Activated naive CD4-positive, alpha-beta T cell treated with anti-CD3 and anti-CD28 coated beads, Interleukin-2, amount 10 ng/mL, durations not matched to agents 5 hours and 36 hours (primary cell): ENCODE data around the gene MRPL18. TPM values are rescaled to one million over a fixed set of nuclear protein-coding genes. Genes with fewer than 3 reads are reported as not detected.

Experiments used
- total RNA-seq, 2 experiments: library from RNA; stranded (reverse); gene quantifications; one replicate each; pipeline ENCODE4 v1.2.3, GENCODE V29; 2021

MRPL18 gene
- 10 to 100 TPM; 53.9 to 54.9 TPM for total RNA-seq

DNA sequence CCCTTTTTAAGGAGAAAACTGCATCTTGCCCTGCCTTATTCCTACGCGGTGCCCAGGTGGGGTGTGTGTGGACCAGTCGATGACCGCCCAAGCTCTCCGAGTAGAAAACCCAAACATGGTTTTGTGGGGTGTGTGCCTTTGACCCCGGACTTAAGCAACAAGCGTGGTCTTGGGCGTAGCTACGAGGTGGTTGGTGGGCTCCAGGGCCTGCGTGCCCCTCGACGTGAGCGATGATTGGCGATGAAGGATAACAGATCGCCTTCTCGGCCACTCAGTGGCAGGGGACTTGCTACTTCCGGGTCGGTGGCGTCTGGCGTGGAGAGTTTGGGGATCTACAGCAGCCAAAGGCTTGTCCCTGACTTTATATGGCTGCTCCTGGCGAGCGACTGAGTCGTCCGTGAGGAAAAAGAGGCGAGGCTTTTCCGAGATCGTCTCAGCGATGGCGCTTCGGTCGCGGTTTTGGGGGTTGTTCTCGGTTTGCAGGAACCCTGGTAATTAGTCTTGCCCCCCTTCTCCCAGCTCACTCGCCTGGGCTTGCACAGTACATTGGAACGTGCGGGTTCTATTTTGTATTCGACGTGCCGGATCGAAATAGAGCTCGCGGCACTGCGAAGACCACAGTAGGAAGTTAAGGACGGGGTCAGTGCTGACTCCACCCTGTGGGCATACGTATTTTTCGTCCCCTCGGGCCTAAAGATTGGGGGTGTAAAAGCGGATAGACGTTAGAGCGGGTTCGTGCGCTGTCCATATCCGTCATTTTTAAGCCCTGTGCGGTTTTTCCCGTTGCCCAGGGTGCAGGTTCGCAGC, at the start of gene MRPL18:
TSS of gene MRPL18 (plus strand) at position 319 of the 807 bp plus-strand sequence. CDS start at position 440, 121 bp downstream.

DNA sequence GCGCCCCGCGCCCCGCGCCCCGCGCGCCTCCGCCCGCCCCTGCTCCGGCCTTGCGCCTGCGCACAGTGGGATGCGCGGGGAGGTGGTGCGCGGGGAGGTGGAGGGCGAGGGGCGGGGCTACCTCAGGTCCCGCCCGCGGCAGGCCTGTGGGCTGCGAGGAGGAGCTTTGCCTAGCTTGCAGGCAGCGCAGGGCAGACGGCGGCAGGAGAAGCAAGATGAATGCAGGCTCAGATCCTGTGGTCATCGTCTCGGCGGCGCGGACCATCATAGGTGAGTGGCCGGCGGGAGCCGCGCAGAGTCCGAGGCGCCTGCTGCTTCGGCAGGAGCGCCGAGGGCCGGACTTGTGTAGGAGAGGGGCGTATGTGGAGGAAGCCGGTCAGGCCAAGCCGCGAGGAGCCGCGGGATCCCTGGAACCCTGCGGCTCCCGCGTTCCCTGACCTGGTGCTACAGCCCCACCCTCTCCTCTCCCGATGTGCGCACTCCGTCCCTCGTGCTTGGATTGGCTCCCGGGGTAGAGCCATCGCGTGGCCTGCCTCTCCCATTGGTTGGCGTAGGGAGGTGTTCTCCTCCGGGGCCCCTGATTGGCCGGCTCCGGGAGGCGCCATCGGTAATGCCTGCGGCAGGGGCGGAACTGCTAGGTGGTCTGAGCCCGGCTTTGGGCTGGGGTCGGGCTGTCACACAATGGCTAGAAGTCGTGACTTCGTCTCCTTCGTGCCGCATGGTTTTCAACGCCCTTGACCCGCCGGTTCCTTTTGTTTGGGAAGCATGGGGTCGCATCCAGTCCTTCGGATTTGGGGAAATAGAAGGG, 28.2 kb upstream of the MRPL18 start, which contains the start of gene ACAT2:
TSS of gene ACAT2 (plus strand) at position 173 of the 808 bp plus-strand sequence. CDS start at position 216, 43 bp downstream.

DNA sequence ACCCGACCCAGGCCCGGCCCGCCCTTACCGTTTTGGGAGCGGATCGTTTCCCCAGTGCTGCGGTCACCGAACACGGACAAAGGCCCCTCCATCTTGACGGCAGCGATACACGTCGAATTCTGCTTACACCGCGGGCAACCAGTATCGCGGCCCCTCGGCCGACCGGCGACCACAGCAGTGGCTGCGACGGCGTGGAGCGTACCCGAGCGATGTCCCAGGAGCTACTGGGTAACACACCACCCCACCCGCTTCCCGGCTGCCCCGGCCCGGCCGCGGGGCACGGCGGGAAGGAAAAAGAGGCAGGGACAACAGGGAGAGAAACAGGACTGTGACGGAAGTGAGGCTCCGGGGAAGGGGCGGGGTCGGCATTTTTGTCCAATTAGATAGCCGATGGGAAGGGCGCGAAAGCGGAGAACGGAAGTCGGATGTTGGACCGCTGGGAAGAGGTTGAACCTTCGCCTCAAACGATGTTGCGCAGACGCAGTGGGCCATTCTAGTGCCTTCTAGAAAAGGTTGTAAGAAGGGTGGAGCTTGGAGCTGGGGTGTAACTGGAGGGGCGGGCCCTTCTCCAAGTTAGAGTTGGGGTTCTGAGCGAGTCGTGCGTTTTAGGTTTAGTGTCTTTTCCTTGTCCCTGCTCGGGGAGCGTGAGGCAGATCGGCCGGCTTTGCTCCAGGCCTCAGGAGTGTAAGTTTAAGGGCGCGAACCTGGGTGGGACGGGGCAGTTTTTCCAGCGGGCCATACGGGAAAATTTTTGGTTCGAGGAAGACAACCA, 704 bp upstream of the MRPL18 start, which contains the start of gene TCP1:
TSS of gene TCP1 (minus strand) at position 226 of the 772 bp plus-strand sequence. CDS start at position 92, 134 bp downstream.

DNA sequence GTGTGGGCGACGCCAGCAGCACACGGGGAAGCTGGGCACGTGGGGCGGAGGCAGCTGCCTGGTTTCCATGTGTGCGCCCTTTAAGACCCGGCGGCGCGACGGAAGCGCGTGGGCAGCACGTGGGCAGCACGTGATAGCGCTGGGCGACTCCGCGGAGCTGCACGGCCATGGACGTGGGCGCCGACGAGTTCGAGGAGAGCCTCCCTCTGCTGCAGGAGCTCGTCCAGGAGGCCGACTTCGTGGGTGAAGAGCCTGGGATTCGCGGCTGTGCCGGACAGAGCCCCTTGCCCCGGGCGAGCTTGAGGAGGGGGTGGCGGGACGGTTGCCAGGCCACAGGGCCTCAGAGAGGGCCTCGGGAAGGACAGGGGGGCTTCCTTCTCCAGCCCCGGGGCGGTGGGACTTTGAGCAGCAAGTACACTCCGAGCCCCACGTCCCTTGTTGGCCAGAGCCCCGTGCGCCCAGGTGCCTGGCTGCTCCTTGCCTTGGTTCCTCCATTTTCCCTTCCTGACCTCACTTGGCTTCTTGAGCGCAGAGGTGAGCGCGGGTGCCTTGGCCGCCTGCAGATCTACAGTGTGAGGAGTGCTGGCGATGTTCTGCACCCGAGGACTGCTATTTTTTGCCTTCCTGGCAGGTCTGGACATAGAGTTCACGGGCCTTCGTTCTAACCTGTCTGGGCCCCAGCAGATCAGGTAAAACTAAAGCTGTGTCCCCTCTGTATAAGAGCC, 10.0 kb downstream of the MRPL18 start, which contains the start of gene PNLDC1:
TSS of gene PNLDC1 (plus strand) at position 136 of the 725 bp plus-strand sequence. CDS start at position 168, 32 bp downstream.

Other genes with a start within 250 kb of the MRPL18 start
- 100 to 1,000 TPM; 100 to 101 TPM for gene SOD2, start 97.2 kb upstream of the MRPL18 start, total RNA-seq
- gene WTAP, start 63.0 kb upstream of the MRPL18 start, total RNA-seq: 100 to 1,000 TPM; 117 to 125 TPM
- gene ACAT2, start 28.4 kb upstream of the MRPL18 start, total RNA-seq: 10 to 100 TPM; 83.3 to 86.4 TPM
- 100 to 1,000 TPM; 157 to 161 TPM for gene TCP1, start 865 bp upstream of the MRPL18 start, total RNA-seq
- under 1 TPM in 1 of 2 experiments, not detected in 1; 0.43 TPM for gene PNLDC1, start 9.8 kb downstream of the MRPL18 start, total RNA-seq
- not detected for gene MAS1, start 100.5 kb downstream of the MRPL18 start, total RNA-seq
- 10 to 100 TPM; 72.7 to 78.4 TPM for gene IGF2R, start 178.6 kb downstream of the MRPL18 start, total RNA-seq